ENCODE results near the gene HPS4. TPM values are rescaled to one million over a fixed set of nuclear protein-coding genes. Genes with fewer than 3 reads are reported as not detected.

Gene HPS4
- polyA plus RNA-seq, 1 of the 3 experiments (the other 2 are of a cell fraction), result 22.5 TPM

GRCh38 chr22:26483439-26484359, at the start of gene HPS4, which contains the start of gene SRRD (continued):
- TF ChIP-seq CTCF (IDR thresholded peaks at IDR 0.05) (no peak), REST (IDR thresholded peaks at IDR 0.05; ENCODE audit: low read depth, low read length) (no peak; the same call in 1 of the 2 replicates), ELF1 (IDR thresholded peaks at IDR 0.05) (peak; percentile 47), ZBTB33 (IDR thresholded peaks at IDR 0.05; ENCODE audit: borderline replicate concordance, low read depth) (no peak), MEF2A (IDR thresholded peaks at IDR 0.05; ENCODE audit: borderline replicate concordance, low read depth) (no peak)

GRCh38 chr22:26529345-26529744, 45.8 kb upstream of the HPS4 start:
- no peak overlapping the region for H2AFZ ChIP-seq (ENCODE audit: low read depth)
- POLR2A ChIA-PET, result interaction anchor here (0.6 kb wide), 2 partner anchors 34 to 45 kb away, joined by 4 read pairs; no protein-coding TSS in a partner anchor
- CTCF ChIA-PET, result no interaction called here

More at GRCh38 chr22:26529345-26529744, 45.8 kb upstream of the HPS4 start:
- no peak for TF ChIP-seq PBX3 (IDR thresholded peaks at IDR 0.05)
- no peak for TF ChIP-seq GATA2 (CRISPR knock-in tag; IDR thresholded peaks at IDR 0.05)
- TF ChIP-seq SMC3 (IDR thresholded peaks at IDR 0.05; ENCODE audit: low read depth, low read length), result no peak
- TF ChIP-seq EP300 (IDR thresholded peaks at IDR 0.05; ENCODE audit: borderline replicate concordance in 1 of 2, low read depth in 1 of 2, low read length in 1 of 2), result no peak
- no peak for TF ChIP-seq RXRA (IDR thresholded peaks at IDR 0.05; ENCODE audit: borderline replicate concordance, low read depth)
- TF ChIP-seq CTCF (IDR thresholded peaks at IDR 0.05), result no peak
- Histone ChIP-seq H3K36me3 (replicated peaks in 1 of 2; ENCODE audit: control insufficient read depth in 1 of 2, insufficient read depth in 2 of 2, low read length in 1 of 2) (peaks cover 12 to 38% of the 10 kb centered on the region in 2 experiments), H4K20me1 (ENCODE audit: insufficient read depth) (no peaks in the 10 kb centered on the region), H3K9me2 (no peaks in the 10 kb centered on the region), H3K9me3 (no peaks in the 10 kb centered on the region), H3K4me2 (no peak overlapping the region), H3K27me3 (ENCODE audit: insufficient read depth) (no peaks in the 10 kb centered on the region), H3K4me1 (ENCODE audit: control insufficient read depth in 1 of 2, insufficient read depth in 2 of 2, low read depth in 1 of 2, low read length in 1 of 2) (no peaks in the 10 kb centered on the region), H3F3A (replicated peaks; ENCODE audit: insufficient read depth) (peaks cover 3% of the 10 kb centered on the region), H3K4me3 (ENCODE audit: low read depth in 2 of 2, low read length in 1 of 2) (no peak overlapping the region), H3K27ac (ENCODE audit: low read depth in 2 of 2, low read length in 1 of 2) (no peak overlapping the region), H3K79me2 (ENCODE audit: insufficient read depth) (no peaks in the 10 kb centered on the region), H3K9ac (no peak overlapping the region)
- WGBS (ENCODE audit: low lambda C conversion rate), result 86% methylated on average over 2 of the region's 2 CpGs
- no peak for DNase-seq

All from SK-N-SH (cell line).